Adipose tissue (tissue), 3 donors: Measurements from ENCODE around the gene DNAJB13. TPM values are rescaled to one million over a fixed set of nuclear protein-coding genes. Genes with fewer than 3 reads are reported as not detected.

Experiments
- polyA plus RNA-seq, 3 donors: library from polyadenylated mRNA; stranded (reverse); fragments of 200-250 nt; gene quantifications; one replicate each; pipeline ENCODE4 v1.2.3, GENCODE V29; 2013
- donor health status: healthy with polysubstance abuse.
- donor health status: Bipolar disorder and iron deficiency.
- donor health status: healthy.

The DNAJB13 gene
- polyA plus RNA-seq, 3 donors: 0.51 TPM; not detected in 2

Other genes with a start within 250 kb of the DNAJB13 start
- 10 to 100 TPM; 28.9 to 80.1 (median 48.1) TPM for gene RAB6A, start 190.0 kb upstream of the DNAJB13 start, polyA plus RNA-seq
- 10 to 100 TPM; 18.0 to 42.7 (median 22.1) TPM for gene MRPL48, start 163.2 kb upstream of the DNAJB13 start, polyA plus RNA-seq
- 10 to 100 TPM; 41.5 to 79.7 (median 61.9) TPM for gene COA4, start 74.2 kb upstream of the DNAJB13 start, polyA plus RNA-seq
- gene PAAF1, start 74.0 kb upstream of the DNAJB13 start, polyA plus RNA-seq: 10 to 100 TPM; 10.7 to 12.4 (median 11.1) TPM
- gene UCP2, start 31.8 kb downstream of the DNAJB13 start, polyA plus RNA-seq: 10 to 100 TPM; 21.4 to 86.4 (median 72.2) TPM
- gene UCP3, start 58.1 kb downstream of the DNAJB13 start, polyA plus RNA-seq: under 1 TPM; 0.48 to 0.80 (median 0.67) TPM
- 10 to 100 TPM in 1 of 3 donors, 1 to 10 TPM in 2; 4.8 to 10.0 (median 7.2) TPM for gene C2CD3, start 220.0 kb downstream of the DNAJB13 start, polyA plus RNA-seq
- gene PPME1, start 220.3 kb downstream of the DNAJB13 start, polyA plus RNA-seq: 10 to 100 TPM; 13.3 to 21.7 (median 18.8) TPM